HCT116 (cell line): ENCODE measurements around the gene CCL13. TPM values are rescaled to one million over a fixed set of nuclear protein-coding genes. Genes with fewer than 3 reads are reported as not detected.

Experiments
- total RNA-seq: library from RNA; stranded (reverse); gene quantifications from one replicate; pipeline ENCODE4 v1.2.1, GENCODE V29; 2021; ENCODE audit not compliant: unreplicated experiment

CCL13 gene
- total RNA-seq, 1 experiment from 2014 or later, result not detected

Other genes starting within 250 kb of the CCL13 start
- gene CCL2, start 101.2 kb upstream of the CCL13 start, total RNA-seq, result not detected
- not detected for gene CCL7, start 86.3 kb upstream of the CCL13 start, total RNA-seq
- not detected for gene CCL11, start 70.7 kb upstream of the CCL13 start, total RNA-seq
- gene CCL8, start 37.0 kb upstream of the CCL13 start, total RNA-seq, result not detected
- gene CCL1, start 6.8 kb downstream of the CCL13 start, total RNA-seq, result not detected
- gene TMEM132E, start 223.1 kb downstream of the CCL13 start, total RNA-seq, result not detected